Activated T-helper 1 cell treated with anti-CD3 and anti-CD28 coated beads, Interleukin-2, amount 50 U/mL, for 16 hours (primary cell): ENCODE results near the gene EML6.

Experiments used
- DNase-seq, 2 donors: peaks; one replicate each; pipeline ENCODE4 v3.0.0-alpha.2; 2020; ENCODE audit warnings: low read depth in 1 of 2, low spot score in 1 of 2

EML6 gene

GRCh38 chr2:54904836-54905235 lies 181.4 kb downstream of the EML6 start:
- DNase-seq: no peak

- no peak for DNase-seq
Measured at GRCh38 chr2:54906716-54907115, 183.3 kb downstream of the EML6 start.

- DNase-seq: no peak
Measured at GRCh38 chr2:54907663-54908062, 184.2 kb downstream of the EML6 start.

GRCh38 chr2:54908591-54908990 lies 185.1 kb downstream of the EML6 start:
- DNase-seq: no peak

GRCh38 chr2:54909001-54909400 lies 185.5 kb downstream of the EML6 start:
- no peak for DNase-seq

GRCh38 chr2:54912305-54912704 lies 188.8 kb downstream of the EML6 start:
- DNase-seq: no peak

GRCh38 chr2:54912893-54913292 lies 189.4 kb downstream of the EML6 start:
- DNase-seq: no peak

GRCh38 chr2:54914637-54915036 lies 191.2 kb downstream of the EML6 start:
- DNase-seq: no peak

- DNase-seq: no peak
Measured at GRCh38 chr2:54915101-54915500, 191.6 kb downstream of the EML6 start.

- DNase-seq: no peak
Measured at GRCh38 chr2:54916637-54917036, 193.2 kb downstream of the EML6 start.

GRCh38 chr2:54918647-54919280 lies 195.3 kb downstream of the EML6 start:
- DNase-seq: no peak

GRCh38 chr2:54920660-54921059 lies 197.2 kb downstream of the EML6 start:
- no peak for DNase-seq

- DNase-seq: no peak
Measured at GRCh38 chr2:54924121-54924520, 200.7 kb downstream of the EML6 start.

- DNase-seq: no peak
Measured at GRCh38 chr2:54925022-54925421, 201.6 kb downstream of the EML6 start.

- DNase-seq: no peak
Measured at GRCh38 chr2:54927085-54927750, 203.8 kb downstream of the EML6 start.

- DNase-seq: no peak
Measured at GRCh38 chr2:54927751-54928615, 204.5 kb downstream of the EML6 start.

GRCh38 chr2:54928719-54929118 lies 205.3 kb downstream of the EML6 start:
- DNase-seq: no peak

GRCh38 chr2:54931473-54931872 lies 208.0 kb downstream of the EML6 start:
- no peak for DNase-seq

- DNase-seq: no peak
Measured at GRCh38 chr2:54935389-54935788, 211.9 kb downstream of the EML6 start.

GRCh38 chr2:54936766-54937165 lies 213.3 kb downstream of the EML6 start:
- no peak for DNase-seq

GRCh38 chr2:54939446-54940118 lies 216.1 kb downstream of the EML6 start:
- no peak for DNase-seq

GRCh38 chr2:54940723-54941122 lies 217.3 kb downstream of the EML6 start:
- DNase-seq: no peak
